ENCODE results near the gene NFIC.
"Not testable (repeated sequence)": the region's sequence is repeated elsewhere in the genome, so short reads cannot be mapped to it uniquely, and the experiment has no call there.

The NFIC gene

DNA sequence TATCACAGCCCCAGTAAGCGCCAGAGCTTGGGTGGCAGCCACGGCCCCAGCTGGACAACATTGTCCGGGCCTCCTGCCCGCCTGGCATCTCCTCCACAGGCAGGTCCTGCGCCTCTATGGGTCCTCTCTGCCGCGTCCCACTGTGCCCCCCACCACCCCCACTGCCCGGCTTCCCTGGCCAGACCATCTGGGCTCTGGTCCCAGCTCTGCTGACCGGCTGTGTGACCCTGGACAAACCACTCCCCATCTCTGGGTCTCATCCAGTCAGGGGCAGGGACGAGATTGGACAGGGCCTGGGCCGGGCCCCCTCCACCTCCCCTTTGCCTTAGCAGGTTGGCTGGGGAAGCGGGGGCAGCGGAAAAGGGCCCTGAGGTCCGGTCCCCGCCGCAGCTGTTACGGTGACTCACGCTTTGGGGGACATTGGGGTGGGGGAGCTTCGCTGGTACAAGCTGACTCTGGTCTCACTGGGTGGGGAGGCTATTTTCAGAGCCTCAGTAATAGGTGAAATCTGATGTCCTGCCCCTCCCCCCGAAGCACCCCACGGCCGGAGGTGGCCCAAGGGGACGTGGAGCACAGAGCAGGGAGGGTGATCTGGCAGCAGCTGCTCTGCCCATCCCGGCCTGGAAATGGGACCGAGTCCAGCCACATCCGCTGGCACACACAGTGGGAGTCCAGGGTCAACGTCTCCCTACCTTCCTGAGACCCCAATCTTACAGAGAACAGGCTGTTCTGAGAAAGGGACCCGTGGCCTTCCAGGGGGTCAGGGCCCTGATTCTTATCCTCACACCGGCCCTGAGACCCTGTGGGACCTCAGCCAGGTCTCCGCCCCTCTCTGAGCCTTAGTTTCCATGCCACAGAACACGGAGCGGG lies 9.1 kb downstream of the NFIC start:
- DNase-seq: no peak

DNA sequence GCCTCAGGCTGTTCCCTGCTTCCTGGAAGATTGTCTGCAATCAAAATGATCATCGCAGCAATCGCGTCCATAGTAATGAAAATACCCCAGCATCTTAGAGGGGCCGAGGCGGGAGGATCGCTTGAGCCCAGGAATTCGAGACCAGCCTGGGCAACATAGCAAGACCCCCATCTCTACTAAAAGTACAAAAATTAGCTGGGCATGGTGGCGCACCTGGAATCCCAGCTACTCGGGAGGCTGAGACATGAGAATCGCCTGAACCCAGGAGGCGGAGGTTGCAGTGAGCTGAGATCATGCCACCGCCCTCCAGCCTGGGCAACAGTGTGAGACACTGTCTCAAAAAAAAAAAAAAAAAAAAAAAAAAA lies 9.7 kb downstream of the NFIC start:
- not testable (repeated sequence) for DNase-seq

DNA sequence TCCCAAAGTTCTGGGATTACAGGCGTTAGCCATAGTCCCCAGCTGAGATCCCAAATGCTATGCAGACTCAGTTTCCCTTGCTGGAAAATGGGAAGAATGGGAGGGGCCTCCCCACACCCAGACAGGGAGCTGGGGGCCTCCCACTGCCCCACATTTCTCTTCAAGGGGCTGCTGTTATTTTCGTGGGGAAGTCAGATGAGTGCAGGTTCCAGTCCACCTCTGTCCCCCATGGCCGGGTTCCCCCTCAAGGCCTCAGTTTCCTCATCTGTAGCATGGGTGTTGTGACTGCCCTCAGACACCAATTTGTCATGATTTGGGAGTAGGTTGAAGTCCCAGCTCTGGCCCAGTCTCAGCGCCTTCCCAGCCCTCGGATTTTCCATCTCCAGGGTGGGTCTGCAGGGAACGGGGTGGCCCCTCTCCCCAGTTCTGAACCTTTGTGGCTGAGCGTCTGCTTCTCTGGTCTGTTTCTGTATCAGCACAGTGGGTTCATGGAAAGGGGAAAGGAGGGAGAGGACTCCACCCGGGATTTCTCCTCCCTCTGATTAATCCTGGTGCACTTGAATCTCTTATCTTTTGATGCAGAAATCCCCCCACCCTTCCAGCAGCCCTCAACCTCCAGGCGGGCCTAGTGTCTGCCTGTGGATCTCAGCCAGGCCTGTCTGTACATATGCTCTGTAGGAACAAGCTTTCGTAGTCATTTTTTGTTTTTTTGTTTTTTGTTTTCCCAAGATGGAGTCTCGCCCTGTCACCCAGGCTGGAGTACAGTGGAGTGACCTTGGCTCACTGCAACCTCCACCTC lies 12.2 kb downstream of the NFIC start:
- no peak for DNase-seq

DNA sequence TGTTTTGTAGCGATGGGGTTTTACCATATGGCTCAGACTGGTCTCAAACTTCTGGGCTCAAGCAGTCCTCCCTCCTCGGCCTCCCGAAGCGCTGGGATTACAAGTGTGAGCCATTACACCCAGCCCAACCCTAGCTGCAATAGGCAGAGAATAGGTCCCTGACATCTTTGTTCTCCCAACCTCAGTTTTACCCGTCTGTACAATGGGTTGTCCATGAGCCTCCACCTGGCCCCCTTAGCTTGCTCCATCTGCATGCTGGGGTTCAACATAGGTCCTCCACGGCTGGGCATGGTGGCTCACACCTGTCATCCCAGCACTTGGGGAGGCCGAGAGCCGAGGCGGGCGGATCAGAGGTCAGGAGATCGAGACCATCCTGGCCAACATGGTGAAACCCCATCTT lies 14.4 kb downstream of the NFIC start:
- DNase-seq: no peak

DNA sequence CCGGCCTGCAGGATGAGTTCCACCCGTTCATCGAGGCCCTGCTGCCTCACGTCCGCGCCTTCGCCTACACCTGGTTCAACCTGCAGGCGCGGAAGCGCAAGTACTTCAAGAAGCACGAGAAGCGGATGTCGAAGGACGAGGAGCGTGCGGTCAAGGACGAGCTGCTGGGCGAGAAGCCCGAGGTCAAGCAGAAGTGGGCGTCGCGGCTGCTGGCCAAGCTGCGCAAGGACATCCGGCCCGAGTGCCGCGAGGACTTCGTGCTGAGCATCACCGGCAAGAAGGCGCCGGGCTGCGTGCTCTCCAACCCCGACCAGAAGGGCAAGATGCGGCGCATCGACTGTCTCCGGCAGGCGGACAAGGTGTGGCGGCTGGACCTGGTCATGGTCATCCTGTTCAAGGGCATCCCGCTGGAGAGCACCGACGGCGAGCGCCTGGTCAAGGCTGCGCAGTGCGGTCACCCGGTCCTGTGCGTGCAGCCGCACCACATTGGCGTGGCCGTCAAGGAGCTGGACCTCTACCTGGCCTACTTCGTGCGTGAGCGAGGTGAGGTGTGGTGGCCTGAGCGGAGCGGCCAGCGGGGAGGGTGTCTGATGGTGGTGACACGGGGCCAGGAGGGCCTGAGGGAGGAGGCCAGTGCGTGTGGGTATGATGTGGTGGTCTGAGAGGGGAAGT lies 15.5 kb downstream of the NFIC start:
- no peak for DNase-seq

DNA sequence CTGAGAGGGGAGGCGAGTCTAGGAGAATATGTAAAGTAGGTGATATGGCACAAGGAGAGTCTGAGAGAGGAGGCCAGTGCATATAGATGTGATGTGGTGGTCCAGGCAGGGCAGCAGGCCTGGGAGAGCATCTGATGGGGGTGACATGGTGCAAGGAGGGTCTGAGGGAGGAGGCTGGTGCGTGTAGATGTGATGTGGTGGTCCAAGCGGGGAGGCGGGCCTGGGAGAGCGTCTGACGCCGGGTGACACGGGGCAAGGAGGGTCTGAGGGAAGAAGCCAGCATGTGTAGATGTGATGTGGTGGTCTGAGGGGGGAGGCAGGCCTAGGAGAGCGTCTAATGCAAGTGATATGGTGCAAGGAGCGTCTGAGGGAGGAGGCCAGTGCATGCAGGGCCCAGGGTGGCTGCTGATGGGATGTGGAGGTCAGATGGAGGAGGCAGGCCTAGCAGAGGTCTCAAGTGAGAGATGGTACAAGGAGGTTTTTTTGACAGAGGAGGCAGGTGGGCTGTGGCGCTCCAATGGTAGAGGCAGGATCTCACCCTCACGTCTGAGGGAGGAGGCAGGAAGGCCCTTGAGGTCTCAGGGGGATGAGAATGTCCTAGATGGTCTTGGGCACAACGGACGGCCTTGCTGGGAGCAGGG lies 16.2 kb downstream of the NFIC start:
- no peak for DNase-seq

DNA sequence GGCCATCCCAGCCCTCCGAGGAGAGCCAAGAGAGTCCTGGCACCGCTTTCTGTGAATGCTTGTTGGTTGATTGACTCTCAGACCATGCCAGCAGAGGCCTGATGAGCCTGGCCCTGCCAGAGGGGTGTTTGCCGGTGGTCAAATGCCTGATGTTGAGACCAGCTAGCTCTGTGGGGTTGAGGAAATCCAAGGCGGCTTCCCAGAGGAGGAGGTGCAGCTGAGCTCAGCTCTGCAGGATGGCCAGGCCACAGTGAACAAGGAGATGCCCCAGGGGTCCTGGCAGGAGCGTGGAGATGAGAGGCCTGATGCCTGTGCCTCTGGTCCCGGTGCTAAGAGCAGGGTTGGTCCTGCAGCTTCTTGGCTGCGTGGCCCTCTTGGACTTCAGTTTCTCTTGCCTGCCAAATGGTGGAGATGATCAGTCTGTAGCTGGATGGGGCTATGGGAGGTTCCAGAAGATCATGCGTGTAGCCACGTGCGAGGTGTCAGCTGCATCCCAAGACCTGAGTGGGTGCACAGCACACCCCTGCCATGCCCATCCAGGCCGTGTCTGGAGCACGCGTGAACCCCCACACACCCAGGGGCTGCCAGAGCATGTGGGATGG lies 16.8 kb downstream of the NFIC start:
- DNase-seq: no peak

DNA sequence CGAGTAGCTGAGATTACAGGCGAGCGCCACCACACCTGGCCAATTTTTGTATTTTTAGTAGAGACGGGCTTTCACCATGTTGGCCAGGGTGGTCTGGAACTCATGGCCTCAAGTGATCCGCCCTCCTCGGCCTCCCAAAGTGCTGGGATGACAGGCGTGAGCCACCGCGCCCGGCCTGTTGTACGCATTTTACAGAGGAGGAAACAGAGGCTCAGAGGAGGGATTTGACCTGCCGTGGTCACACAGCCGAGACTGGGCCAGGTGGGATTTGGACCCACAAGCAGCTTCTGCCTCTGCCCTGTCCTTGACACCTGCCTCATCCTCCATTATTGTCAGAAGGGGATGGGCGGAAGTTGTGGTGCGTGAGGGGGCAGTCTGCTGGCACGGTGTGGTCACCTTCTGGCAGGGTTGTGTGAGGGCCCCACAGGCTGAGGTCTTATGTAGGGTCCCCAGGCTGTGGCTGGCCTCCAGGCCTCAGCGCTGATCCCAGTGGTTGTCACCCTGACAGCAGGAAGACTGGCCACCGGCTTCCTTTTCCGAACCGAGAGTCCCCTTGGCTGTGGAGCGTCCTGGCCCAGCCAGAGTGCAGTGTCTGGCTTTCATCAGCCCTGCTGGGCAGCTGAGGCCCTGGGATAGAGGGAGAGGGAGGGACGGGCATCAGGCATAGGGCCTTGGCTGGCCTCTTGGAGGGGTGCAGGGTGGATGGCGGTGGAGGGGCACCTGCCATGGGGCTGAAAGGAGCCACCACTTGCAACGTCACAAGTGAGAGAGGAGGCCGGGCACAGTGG lies 20.3 kb downstream of the NFIC start:
- DNase-seq: no peak

DNA sequence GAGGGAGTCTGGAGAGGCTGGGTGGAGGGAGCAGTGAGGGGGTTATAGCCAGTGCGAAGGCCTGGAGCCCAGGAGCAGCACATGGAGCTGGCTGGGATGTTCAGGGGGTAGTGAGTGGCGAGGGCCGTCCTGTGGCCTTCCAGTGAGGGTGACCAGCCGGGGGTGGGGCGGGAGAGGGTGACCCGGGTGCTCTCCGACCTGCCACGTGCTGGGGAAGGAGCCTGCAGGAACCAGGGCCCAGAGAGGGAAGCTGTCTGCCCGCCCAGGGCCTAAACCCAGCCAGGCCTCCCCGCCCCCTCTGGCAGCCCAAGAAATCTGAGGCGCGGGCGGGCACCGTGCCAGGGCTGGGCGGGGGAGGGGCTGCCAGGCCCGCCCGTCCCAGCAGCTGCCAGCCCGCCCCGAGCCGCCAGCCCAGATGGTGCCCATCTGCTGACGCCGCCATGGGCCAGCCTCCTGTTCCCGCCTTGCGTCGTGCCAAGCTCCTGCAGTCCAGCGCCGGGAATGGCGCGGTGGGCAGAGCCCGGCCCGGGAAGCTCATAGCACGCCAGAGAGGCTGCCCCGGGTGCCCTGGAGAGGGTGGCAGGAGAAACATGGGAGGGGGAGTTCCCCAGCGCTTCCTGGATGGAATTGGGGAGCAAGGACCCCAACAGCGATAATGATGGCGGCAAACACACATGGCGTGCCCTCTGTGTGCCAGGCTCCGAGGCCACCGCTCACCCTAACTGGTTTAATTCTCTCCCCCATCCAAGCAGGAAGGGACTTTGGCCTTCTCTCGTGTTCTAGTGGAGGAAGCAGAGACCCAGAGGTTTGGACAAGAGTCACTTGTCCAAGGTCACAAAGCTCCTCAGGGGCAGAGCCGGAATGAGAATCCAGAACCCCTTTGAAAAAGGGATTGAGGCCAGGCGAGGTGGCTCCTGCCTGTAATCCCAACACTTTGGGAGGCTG lies 21.5 kb downstream of the NFIC start:
- DNase-seq: no peak

DNA sequence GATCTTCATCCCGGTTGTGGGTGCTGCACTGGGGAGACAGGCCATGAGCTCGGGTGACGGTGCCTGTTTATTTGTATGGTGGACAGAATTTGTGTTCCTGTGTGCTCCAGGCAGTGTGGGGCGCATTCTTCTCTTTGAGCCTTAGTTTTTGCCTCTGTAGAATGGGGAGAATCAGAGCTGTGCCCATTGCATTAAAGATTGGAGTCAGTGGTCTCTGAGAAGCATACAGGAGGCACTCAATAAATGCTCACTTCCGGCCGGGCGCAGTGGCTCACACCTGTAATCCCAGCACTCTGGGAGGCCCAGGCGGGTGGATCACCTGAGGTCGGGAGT lies 23.0 kb downstream of the NFIC start:
- no peak for DNase-seq

DNA sequence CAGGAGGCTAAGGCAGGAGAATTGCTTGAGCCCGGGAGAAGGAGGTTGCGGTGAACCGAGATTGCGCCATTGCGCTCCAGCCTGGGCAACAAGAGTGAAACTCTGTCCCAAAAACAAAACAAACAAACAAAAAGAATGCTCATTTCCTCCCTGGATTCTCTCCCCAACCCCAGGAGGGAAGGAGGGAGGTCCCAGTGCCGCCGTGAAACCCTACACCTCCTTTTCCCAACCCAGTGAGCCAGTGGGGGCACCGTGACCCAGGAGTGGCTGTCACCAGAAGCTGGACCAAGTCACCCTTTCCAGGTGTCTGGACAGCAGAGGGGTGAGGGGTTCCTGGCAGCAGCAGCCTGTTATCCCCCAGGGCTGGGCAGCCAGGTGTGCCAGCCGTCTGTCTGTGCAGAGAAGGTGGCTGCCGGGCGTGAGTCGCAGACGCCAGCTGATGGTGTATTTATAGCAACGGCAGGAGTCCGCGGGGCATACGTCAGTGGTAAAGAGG lies 23.5 kb downstream of the NFIC start:
- no peak for DNase-seq

DNA sequence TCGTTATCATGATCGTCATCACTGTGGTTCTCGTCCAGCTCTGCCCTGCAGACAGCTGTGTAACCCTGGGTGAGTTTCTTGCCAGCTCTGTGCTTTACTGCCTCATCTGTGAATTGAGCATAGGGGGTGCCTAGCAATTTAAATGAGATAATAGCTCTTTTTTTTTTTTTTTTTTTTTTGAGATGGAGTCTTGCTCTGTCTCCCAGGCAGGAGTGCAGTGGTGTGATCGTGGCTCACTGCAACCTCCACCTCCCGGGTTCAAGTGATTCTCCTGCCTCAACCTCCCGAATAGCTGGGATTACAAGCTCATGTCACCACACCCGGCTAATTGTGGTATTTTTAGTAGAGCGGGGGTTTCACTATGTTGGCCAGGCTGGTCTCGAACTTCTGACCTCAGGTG lies 25.5 kb downstream of the NFIC start:
- not testable (repeated sequence) for DNase-seq

DNA sequence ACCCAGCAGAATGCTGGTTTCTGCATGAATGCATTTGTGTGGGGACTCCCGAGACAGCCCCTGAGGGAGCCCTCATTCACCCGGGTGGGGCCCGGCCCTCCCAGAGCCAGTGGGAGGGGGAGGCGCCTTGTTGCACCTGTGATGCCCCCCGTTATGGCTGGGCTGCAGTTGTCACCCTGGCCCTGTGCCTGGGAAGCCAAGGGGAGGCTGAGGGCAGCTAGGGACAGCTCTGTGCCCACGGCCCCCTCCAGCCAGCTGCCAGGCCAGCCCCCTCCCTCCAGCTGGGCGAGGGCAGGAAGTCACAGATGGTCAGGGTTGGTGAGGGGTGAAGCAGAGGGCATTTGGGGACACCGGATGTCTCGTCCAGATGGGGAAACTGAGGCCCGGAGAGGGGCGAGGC lies 26.1 kb downstream of the NFIC start:
- no peak for DNase-seq

DNA sequence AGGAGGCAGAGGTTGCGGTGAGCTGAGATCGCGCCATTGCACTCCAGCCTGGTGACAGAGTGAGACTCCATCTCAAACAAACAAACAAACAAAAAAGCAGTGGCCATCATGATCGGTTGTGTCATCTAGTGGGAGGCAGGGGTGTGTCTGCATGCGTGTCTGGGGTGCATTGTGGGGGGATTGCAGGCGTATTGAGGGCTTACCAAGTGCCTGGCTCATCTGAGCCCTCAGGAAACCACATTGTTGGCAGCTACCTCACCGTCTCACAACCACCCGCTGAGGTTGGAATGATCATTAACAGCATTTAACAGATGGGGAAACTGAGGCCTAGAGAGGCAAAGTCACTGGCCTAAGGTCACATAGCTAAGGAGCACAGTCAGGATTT lies 30.5 kb downstream of the NFIC start:
- no peak for DNase-seq

DNA sequence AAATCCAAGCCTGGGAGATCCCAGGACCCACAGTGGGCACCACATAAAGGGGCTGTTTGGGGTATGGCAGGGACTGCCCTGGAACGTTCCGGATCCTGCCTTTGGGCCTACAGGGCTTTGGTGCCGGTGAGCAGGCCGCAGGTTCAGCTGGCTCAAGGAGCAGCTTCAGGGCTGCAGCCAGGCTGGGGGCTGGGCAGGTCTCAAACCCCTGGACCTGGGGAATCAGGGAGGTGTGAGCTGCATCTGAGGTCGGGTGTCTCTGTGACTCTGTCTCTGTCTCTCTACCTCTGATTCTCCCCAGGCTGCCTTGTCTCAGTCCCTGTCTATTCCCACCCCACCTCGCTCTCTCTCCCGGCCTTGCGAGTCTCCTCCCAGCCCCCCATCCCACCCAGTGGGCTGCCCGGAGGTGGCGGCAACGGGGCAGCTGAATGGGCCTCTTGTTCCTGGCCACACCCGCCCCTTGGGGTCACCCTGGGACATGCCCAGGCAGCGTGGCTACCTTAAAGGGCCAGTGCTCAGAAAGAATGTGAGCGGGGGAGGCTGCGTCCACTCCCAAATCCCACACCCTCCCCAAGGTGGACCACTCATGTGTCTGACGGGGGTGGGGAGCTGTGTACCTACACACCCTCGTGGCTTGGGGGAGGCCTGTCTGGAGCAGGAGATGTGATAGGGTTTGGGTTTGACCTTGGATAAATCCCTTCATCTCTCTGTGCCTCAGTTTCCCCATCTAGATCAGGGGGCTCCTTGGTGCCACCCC lies 31.1 kb downstream of the NFIC start:
- no peak for DNase-seq

DNA sequence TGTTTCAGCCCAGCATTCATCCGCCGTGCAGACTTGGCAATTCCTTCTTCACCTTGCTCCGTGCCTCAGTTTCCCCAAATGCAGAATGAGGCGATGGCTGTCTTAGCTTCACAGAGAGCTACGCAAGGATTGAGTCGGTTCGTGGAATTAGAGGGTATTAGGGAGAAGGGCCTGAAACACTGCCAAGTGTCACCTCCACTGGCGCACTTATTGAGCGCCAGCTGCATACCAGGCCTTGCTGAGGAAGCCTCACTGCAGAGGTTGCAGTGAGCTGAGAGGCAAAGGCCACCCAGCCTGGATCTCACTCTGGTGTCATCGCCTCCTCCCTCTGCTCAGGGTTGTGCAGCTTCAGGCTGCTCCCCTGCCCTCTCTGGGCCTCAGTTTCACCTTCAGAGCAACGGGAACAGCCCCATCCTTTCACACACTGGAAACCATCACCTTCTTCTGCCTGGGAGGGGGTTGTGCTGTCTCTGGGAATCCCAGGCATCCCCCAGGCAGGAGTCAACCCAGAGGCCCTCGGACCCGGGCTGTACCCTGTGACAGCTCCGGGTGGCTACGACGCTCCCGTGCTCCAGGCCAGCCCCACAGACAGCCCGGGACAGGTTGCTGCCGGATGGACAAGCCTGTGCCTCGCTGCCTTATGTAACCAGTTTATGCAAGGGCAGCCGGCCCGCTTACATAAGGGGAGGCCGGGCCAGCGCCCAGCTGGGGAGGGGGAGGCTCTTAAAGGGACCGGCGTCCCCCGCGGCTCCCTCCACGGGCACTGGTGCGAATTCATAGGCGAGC lies 31.9 kb downstream of the NFIC start:
- no peak for DNase-seq

DNA sequence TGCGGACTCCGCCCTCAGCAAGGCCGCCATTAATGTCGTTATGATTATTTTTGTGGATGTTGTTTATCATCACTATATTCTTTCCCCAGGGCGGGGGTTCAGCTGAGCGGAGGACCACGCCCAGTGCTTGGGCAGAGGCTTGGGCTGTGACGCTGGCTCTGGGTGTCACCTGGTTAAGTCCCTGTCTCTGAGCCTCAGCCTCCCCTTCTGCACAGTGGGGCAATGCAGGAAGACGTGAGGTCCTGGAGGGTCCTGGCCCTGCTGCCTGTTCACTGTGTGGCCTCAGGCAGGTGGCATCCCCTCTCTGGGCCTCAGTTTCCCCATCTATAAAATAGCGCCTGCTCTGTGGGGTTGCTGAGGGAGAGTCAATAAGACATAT lies 32.5 kb downstream of the NFIC start:
- no peak for DNase-seq

DNA sequence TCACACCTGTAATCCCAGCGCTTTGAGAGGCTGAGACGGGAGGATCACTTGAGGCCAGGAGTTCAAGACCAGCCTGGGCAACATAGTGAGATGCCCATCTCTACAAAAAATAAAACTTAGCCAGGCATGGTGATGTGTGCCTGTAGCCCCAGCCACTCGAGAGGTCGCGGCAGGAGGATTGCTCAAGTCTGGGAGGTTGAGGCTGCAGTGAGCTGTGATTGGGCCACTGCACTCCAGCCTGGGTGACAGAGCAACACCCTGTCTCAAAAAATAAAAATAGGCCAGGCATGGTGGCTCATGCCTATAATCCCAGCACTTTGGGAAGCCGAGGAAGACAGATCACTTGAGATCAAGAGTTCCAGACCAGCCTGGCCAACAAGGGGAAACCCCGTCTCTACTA lies 32.9 kb downstream of the NFIC start:
- not testable (repeated sequence) for DNase-seq
